GM12801 (cell line): Measurements from ENCODE around the gene HGFAC.

ENCODE experiments used
- TF ChIP-seq, protein P1 (sequence below): IDR thresholded peaks from one replicate; pipeline ENCODE4 v1.5.1; 2011; ENCODE audit warnings: control low read depth; ENCODE audit not compliant: insufficient read length; ENCODE audit errors: extremely low read depth

The HGFAC gene

DNA sequence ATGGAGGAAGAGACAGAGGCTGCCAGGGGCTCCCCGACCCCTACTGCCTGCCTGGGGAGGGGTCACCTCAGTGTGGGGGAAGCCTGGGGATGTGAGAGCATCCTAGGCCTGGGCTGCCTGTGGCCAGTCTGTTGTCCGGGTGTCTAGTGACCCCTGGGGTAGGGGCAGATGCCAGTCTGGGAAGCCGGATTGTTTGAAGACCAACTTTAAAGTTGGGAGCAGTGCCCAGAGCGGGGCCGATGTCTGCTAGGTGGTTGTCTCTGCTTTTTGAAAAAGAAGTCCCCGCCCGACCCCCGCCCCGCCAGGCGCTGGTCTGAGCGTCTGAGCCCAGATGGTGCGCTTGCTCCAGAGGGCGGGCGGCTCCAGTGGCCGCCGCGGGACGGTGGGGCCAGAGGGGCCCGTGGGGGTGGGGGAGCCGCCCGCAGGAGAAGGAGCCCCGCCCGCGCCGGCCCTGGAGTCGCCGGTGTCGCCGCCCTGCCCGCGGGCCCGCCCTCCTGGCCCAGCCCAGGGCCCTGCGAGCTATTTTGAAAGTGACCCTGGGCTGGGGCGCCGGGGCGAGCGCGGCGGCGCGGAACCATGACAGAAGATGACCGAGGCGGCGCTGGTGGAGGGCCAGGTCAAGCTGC, 21.1 kb downstream of the HGFAC start, which contains the start of gene DOK7:
Gene DOK7 (plus strand): TSS at position 517 of the 626 bp plus-strand sequence. CDS start 70 bp downstream, at position 587.
- TF ChIP-seq, protein P1, sequence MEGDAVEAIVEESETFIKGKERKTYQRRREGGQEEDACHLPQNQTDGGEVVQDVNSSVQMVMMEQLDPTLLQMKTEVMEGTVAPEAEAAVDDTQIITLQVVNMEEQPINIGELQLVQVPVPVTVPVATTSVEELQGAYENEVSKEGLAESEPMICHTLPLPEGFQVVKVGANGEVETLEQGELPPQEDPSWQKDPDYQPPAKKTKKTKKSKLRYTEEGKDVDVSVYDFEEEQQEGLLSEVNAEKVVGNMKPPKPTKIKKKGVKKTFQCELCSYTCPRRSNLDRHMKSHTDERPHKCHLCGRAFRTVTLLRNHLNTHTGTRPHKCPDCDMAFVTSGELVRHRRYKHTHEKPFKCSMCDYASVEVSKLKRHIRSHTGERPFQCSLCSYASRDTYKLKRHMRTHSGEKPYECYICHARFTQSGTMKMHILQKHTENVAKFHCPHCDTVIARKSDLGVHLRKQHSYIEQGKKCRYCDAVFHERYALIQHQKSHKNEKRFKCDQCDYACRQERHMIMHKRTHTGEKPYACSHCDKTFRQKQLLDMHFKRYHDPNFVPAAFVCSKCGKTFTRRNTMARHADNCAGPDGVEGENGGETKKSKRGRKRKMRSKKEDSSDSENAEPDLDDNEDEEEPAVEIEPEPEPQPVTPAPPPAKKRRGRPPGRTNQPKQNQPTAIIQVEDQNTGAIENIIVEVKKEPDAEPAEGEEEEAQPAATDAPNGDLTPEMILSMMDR: no peak

DNA sequence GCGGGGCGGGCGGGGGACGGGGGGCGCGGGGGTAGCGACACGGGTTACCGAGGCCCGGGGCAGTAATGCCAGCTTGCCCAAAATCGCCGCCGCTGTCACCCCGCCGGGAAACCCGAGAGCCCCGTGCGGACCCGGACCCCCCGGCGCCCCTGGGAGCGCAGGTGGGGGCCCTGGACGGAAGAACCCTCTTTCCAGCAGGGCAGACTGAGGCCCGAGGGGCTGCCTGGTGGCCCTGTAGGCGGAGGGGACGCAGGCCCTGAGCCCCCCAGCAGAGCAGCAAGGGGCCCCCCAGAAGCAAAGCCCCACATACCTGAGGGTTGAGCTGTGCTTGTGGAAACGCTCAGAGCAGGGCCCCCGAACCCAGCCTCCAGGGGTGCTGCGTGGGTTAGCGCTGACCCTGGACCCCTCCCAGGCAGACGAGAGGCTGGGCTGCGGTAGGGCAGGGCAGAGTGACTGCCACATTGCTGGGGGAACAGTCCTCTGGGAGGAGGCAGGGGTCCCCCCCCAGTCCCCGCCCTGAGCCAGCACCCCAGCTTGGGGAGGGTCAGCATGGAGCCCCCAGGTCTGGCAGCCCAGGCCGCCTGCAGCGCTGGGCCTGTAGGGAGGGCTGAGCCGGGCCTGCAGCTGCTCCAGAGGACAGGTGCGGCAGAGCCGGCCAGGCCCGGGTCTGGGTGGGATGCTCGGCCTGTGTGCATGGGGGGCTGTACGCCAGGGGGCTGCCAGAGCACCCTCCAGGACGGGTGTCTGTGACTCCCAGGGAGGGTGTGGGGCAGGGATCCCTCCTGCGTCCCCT, 22.0 kb downstream of the HGFAC start:
- TF ChIP-seq, protein P1: no peak

DNA sequence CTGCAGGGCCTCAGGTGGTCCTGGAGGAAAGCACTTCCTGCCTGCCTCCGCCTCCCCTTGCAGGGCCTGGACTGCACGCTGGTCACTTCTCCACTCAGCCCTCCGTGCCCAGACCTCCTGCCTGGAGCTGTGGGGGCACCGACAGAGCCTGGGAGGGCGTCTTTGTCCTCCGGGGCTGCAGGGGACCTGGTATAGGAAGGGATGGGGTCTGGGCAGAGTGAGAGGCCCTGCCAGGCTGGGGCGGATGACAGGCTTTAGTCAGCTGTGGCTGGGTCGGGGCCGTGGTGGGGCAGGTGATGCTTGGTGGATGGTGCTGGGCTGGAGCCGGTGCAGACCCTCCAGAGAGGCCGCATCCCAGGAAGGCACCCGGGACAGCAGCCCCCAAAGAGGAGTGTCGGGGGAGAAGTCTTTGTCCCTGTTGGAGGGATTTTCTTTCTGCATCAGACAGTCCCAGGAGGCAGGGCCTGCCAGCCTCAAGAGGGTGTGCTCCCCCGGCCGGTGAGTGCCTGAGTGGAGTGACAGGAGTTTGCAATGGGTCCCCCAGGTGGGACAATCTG, 22.7 kb downstream of the HGFAC start:
- TF ChIP-seq, protein P1: no peak

DNA sequence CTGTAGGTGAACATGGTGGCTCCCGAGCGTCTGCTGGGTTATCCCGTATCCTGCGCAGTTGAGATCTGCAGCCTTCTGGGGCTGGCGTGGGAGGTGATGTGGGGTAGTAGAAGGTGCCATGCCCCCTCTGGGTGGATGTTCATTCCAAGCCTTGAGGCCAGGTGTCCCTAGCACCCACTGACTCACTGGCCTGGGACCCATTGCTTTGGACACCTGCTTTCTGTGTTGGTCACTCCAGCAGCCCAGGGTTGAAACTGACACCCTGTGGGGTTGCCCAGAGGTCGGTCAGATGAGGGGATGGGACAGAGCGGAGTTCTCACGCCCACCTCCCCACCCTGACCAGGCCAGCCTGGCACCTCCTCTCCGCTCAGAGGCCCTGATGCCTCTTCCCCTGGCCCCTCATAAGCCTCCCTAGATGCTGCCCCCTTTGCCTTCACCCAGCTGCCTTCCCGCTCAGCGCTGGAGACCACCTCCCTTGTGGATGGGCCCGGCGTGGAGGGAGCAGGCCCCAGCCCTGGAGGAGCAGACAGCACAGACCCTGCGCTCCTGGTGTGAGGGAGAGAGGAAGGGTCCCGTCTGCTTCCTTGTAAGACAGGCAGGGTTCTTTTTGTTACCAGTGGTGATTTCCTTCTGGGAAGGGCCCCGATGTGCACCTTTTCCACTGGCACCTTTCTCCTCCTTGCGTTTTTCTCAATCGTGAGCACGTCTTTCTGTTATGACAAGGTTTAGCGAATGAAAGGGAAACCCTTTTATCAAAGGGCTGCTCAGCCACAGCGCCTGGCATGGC, 23.3 kb downstream of the HGFAC start:
- TF ChIP-seq, protein P1: no peak

DNA sequence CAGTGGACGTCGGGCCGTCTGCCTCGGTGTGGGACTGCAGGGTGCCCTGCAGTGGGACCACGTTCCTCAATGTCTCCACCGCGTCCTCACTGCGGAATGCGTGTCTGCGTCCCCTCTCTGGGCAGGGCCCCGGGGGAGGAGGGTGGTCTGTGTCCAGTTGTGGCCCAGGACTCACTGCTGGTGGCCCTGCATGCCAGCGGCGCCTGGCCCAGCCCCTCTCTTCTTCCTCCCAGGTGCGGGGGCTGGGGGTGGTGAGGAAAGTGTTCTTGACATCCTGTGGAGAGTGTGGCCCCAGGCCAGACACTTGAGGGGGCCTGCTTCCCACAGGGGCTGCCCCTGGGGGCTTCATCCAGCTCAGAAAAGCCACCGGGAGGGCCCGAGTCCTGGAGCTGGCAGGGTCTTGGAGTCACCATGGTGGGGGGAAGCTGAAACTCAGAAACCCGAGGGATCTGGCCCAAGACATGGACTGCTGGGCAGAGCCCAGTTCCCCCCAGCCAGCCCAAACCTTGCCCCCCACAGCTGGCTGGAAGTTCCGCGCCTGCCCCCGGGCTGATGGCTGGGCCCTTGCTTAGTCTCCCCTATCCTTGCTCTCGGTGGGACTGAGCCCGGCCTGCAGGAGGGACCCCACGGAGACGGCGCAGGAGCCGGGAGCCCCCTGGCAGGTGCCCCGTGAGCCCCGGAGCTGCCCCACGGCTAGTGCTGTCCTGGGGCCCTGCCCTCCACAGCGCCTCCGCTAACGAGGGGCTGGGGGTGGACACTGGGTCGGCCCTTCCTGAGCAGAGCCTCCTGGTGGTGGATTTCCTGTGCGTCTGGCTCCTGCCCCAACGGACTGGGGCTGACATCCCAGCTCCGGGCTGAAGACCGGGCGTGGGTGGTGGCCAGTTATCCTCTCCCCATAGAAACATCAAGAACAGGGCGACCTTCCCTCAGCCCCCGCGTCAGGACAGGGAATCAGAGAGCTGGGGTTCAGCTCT, 24.2 kb downstream of the HGFAC start:
- TF ChIP-seq, protein P1: no peak

DNA sequence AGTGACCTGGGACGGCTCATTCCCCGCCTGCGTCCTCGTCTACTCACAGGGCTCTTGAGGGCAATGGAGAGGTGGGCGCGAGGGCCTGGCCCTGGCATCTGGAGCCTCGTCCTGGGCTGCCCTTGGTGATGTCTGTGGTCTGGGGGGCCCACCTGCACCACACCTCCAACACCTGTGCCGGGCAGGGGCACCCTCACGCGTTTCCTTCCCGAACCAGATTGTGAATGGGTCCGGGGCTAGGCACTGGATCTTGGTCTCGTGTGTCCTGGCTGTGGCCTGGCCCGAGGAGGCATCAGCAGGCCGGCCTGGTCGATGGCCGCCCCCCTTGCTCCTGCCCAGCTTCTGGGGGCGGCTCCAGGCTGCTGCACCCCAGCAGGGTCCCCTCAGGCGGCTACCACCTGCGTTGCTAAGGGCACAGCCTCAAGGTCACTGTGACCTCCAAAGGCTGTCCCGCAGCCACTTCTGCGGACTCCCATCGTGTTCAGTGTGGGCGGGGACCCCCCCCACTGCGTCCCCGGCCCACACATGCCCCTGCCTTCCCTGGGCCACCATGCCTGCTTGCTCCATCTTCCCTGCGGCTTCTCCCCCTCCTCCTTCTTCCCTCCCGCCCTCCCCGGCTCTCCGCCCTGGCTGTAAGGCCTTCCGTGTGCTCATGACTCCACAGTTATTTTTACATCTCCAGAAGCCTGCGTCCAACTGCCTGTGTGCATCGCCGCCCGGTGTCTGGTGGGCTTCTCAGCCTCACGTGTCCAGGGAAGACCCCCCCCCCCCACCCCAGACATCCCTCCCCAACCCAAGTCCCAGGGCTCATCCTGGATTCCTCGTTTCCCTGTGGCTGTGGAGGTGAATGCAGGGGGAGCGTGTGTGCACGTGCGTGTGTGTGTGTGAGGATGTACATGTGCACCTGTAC, 25.2 kb downstream of the HGFAC start:
- TF ChIP-seq, protein P1: no peak
